Chondrocyte (in vitro differentiated cells): ENCODE measurements around the gene DENND5B. TPM values are rescaled to one million over a fixed set of nuclear protein-coding genes. Genes with fewer than 3 reads are reported as not detected.

Source experiments
- DNase-seq: peaks from one replicate; pipeline ENCODE4 v3.0.0; 2021; ENCODE audit warnings: mixed read lengths, low spot score
- H3K27ac Mint-ChIP-seq: one replicate; pipeline ENCODE4 v1.8.0; 2021; ENCODE audit warnings: mild to moderate bottlenecking, moderate library complexity, mixed read lengths; ENCODE audit not compliant: unreplicated experiment
- H3K27me3 Mint-ChIP-seq: 2 replicates; pipeline ENCODE4 v1.8.0; 2021; ENCODE audit warnings: low read depth, mixed read lengths
- H3K36me3 Mint-ChIP-seq: 2 replicates; pipeline ENCODE4 v1.8.0; 2021; ENCODE audit warnings: low read depth, mixed read lengths
- H3K4me1 Mint-ChIP-seq: 2 replicates; pipeline ENCODE4 v1.8.0; 2021; ENCODE audit warnings: low read depth, mild to moderate bottlenecking, mixed read lengths
- H3K4me3 Mint-ChIP-seq: one replicate; pipeline ENCODE4 v1.8.0; 2021; ENCODE audit warnings: mild to moderate bottlenecking, moderate library complexity, mixed read lengths; ENCODE audit not compliant: unreplicated experiment
- H3K9me3 Mint-ChIP-seq: 2 replicates; pipeline ENCODE4 v1.8.0; 2021; ENCODE audit warnings: low read depth, mixed read lengths
- total RNA-seq: library from RNA; stranded (reverse); gene quantifications from 3 replicates; pipeline ENCODE4 v1.2.1, GENCODE V29; 2021
- TF ChIP-seq, protein P1 (sequence below): fragments of 200-600 bp; sonication (generic); IDR thresholded peaks from 2 replicates; pipeline ENCODE4 v1.5.0; 2021; ENCODE audit warnings: antibody characterized with exemption, mild to moderate bottlenecking, moderate library complexity

DENND5B gene
- total RNA-seq, 1 donor from 2014 or later = 14.1 TPM

DNA sequence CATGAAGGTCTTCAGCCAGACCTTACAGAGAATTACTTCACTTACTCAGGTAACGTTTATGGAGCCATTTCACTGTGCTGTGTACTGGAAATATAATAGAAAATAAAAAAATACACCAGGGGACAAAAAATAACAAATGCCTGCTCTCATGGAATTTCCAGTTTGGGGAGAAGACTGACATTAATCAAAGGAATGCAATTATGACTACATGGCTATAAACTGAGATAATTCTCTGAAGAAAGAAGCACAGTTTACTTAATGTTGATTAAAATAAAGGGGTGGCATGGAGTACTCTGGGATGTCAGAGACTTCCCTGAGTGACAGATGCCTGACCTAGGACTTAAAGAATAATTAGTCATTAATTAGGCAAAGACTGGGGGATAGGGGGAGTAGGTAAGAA lies 59.0 kb downstream of the DENND5B start:
- no peaks in the 10 kb centered on the region for H3K27me3 Mint-ChIP-seq
- no peak overlapping the region for H3K4me3 Mint-ChIP-seq
- TF ChIP-seq, protein P1, sequence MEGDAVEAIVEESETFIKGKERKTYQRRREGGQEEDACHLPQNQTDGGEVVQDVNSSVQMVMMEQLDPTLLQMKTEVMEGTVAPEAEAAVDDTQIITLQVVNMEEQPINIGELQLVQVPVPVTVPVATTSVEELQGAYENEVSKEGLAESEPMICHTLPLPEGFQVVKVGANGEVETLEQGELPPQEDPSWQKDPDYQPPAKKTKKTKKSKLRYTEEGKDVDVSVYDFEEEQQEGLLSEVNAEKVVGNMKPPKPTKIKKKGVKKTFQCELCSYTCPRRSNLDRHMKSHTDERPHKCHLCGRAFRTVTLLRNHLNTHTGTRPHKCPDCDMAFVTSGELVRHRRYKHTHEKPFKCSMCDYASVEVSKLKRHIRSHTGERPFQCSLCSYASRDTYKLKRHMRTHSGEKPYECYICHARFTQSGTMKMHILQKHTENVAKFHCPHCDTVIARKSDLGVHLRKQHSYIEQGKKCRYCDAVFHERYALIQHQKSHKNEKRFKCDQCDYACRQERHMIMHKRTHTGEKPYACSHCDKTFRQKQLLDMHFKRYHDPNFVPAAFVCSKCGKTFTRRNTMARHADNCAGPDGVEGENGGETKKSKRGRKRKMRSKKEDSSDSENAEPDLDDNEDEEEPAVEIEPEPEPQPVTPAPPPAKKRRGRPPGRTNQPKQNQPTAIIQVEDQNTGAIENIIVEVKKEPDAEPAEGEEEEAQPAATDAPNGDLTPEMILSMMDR = no peak
- H3K4me1 Mint-ChIP-seq = peaks cover 31% of the 10 kb centered on the region
- DNase-seq = no peak
- no peaks in the 10 kb centered on the region for H3K9me3 Mint-ChIP-seq
- no peak overlapping the region for H3K27ac Mint-ChIP-seq
- no peaks in the 10 kb centered on the region for H3K36me3 Mint-ChIP-seq

DNA sequence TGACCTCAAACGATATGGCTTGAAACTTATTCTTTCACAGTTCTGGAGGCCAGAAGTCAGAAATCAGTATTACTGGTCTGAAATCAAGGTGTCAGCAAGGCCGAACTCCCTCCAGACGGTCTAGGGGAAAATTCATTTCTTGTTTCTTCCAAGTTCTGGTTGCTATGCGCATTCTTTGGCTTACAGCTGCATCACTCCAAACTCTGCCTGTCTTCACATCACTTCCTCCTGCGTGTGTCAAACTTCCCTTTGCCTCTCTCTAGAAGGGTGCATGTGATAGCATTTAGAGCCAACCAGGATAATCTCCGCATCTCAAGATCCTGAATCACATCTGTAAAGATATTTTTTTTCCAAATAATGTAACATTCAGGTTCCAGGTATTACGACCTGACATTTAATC lies 62.8 kb downstream of the DENND5B start:
- TF ChIP-seq, protein P1 = no peak
- Mint-ChIP-seq H3K36me3 (no peaks in the 10 kb centered on the region), H3K4me1 (peaks cover 39% of the 10 kb centered on the region), H3K9me3 (no peaks in the 10 kb centered on the region), H3K27ac (no peak overlapping the region), H3K27me3 (no peaks in the 10 kb centered on the region), H3K4me3 (no peak overlapping the region)
- no peak for DNase-seq

DNA sequence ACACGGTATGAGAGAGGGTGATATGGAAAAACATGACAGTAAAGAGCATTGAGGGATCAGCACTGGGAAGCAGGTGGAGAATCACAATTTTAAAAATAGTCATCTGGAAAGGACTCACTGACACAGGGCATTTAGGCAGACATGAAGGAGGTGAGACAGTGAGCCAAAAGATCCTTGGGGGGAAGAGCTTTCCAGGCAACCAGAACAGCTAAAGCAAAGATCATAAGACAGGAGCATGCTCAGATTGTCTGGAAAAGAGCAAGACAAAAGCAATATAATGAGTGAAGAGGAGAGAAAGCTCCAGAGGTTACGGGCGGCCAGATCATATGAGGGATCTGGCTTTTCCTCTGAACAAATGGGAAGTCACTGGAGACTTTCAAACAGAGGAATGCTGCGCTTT lies 63.9 kb downstream of the DENND5B start:
- DNase-seq = no peak
- Mint-ChIP-seq H3K27ac (no peak overlapping the region), H3K4me3 (no peak overlapping the region), H3K27me3 (no peaks in the 10 kb centered on the region), H3K36me3 (no peaks in the 10 kb centered on the region), H3K9me3 (no peaks in the 10 kb centered on the region), H3K4me1 (peaks cover 34% of the 10 kb centered on the region)
- TF ChIP-seq, protein P1 = no peak

DNA sequence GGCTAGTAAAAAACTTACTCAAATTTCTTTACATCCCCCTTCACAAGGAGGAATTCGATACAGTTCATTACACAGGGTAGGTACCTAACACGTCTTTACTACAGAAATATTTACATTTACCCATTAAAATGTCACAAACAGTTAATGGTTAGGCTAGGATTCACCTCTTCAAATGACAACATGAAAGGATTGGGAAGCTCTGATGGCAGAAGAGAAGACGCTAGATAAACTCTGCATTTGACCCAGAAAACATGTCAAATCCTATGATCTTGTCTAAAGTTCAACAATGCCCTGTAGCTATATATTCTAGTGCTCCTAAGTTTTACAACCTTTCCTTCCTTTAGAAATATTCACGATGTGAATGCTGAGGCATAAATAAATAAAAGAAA lies 64.8 kb downstream of the DENND5B start:
- H3K4me3 Mint-ChIP-seq = no peak overlapping the region
- TF ChIP-seq, protein P1 = no peak

DNA sequence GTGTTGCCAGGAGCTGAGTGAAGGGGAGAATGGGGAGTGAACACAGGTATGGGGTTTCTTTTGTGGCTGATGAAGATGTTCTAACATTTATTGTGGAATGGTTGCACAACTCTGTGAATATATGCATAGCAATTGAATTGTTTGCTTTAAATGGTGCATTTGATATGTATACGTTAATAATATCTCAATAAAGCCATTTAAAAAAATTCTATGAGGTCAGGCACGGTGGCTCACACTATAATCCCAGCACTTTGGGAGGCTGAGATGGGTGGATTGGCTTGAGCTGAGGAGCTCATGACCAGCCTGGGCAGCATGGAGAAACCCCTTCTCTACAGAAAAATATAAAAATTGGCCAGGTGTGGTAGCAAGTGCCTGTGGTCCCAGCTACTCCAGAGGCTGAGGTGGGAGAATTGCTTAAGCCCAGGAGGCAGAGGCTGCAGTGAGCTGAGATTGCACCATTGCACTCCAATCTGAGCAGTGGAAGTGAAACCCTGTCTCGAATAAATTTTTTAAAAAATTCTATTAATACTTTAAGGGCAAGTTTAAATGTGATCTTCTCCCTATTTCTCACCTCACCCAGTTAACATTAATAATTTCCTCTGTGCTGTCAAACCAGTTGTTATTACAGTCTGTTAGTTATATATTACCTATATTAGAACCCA lies 65.3 kb downstream of the DENND5B start:
- Mint-ChIP-seq H3K27ac (peak overlapping the region; percentile 50), H3K36me3 (no peaks in the 10 kb centered on the region), H3K4me3 (no peak overlapping the region), H3K4me1 (peaks cover 32% of the 10 kb centered on the region), H3K27me3 (no peaks in the 10 kb centered on the region), H3K9me3 (no peaks in the 10 kb centered on the region)
- no peak for DNase-seq
- TF ChIP-seq, protein P1 = no peak

More for the DNA sequence above, 64.8 kb downstream of the DENND5B start:
- no peaks in the 10 kb centered on the region for H3K36me3 Mint-ChIP-seq
- peaks cover 32% of the 10 kb centered on the region for H3K4me1 Mint-ChIP-seq
- H3K9me3 Mint-ChIP-seq = no peaks in the 10 kb centered on the region
- no peak overlapping the region for H3K27ac Mint-ChIP-seq
- DNase-seq = no peak
- no peaks in the 10 kb centered on the region for H3K27me3 Mint-ChIP-seq
